Panc1 (cell line): ENCODE measurements around the gene PPP2R5A.

Experiments used
- POLR2AphosphoS5 ChIP-seq: IDR thresholded peaks from 2 replicates; pipeline ENCODE4 v1.6.1; 2012; ENCODE audit warnings: mild to moderate bottlenecking, low read depth, low read length, moderate library complexity
- REST ChIP-seq, 2 experiments: IDR thresholded peaks; 2 replicates each; pipeline ENCODE4 v1.6.1; 2011 to 2012; ENCODE audit warnings: low read depth in 2 of 2, control low read depth in 1 of 2, low read length in 1 of 2, mild to moderate bottlenecking in 1 of 2, moderate library complexity in 1 of 2; ENCODE audit not compliant: insufficient read depth in 1 of 2
- SIN3A ChIP-seq: IDR thresholded peaks from 2 replicates; pipeline ENCODE4 v1.6.1; 2012; ENCODE audit warnings: low read depth, mild to moderate bottlenecking, low read length, moderate library complexity, borderline replicate concordance; ENCODE audit not compliant: insufficient read depth
- TCF7L2 ChIP-seq: IDR thresholded peaks from 2 replicates; pipeline ENCODE4 v1.6.1; 2011; ENCODE audit warnings: mild to moderate bottlenecking, low read depth, low read length, inconsistent platforms
- TF ChIP-seq, protein P1 (sequence below): fragments of 450-650 bp; IDR thresholded peaks from 2 replicates; pipeline ENCODE4 v1.5.1; 2017; ENCODE audit warnings: mild to moderate bottlenecking

DNA sequence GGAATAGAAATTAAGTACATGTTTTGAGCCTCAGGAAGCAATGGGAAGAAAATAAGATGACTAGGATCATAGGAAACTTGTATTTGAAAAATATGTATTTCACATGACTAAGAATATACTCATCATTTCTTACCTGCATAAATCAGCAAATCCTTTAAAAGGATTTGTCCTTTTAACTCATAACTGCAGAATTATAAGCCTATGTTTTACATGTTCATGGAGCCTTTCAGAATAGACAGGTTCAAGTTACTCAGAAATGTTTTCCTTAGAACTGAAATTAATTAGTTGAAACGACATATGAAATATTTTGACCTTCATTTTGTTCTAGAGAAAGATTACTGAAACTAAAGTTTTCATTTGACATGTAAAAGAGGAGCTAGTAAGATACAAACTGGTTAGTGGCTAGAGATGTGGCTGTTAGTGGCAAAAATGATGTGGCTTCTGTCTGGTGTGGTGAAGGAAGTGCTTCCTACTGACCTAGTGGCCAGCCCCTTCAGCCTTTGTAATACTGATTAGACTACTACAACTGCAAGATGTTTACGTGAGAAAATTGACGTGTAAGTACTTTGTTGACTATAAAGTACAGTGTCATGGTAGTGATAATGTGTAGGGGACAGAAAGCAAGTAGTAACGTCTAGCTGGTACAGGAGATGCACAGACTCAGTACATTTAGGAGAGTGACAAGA, 74.7 kb downstream of the PPP2R5A start:
- TF ChIP-seq, protein P1, sequence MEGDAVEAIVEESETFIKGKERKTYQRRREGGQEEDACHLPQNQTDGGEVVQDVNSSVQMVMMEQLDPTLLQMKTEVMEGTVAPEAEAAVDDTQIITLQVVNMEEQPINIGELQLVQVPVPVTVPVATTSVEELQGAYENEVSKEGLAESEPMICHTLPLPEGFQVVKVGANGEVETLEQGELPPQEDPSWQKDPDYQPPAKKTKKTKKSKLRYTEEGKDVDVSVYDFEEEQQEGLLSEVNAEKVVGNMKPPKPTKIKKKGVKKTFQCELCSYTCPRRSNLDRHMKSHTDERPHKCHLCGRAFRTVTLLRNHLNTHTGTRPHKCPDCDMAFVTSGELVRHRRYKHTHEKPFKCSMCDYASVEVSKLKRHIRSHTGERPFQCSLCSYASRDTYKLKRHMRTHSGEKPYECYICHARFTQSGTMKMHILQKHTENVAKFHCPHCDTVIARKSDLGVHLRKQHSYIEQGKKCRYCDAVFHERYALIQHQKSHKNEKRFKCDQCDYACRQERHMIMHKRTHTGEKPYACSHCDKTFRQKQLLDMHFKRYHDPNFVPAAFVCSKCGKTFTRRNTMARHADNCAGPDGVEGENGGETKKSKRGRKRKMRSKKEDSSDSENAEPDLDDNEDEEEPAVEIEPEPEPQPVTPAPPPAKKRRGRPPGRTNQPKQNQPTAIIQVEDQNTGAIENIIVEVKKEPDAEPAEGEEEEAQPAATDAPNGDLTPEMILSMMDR = no peak
- TF ChIP-seq POLR2AphosphoS5 (no peak), REST (IDR thresholded peaks at IDR 0.05; ENCODE audit: insufficient read depth in 1 of 2, low read depth in 2 of 2, low read length in 1 of 2) (no peak), TCF7L2 (no peak), SIN3A (no peak)
